T-helper 1 cell (primary cell): Measurements from ENCODE around the gene POTEG.
"Not testable (repeated sequence)": the region's sequence is repeated elsewhere in the genome, so short reads cannot be mapped to it uniquely, and the experiment has no call there.

Source experiments
- DNase-seq, 5 donors: peaks; one replicate each; pipeline ENCODE4 v3.0.0-alpha.2; 2012 to 2020
- total RNA-seq, 4 donors: gene quantifications; one replicate each; lab custom pipeline; 2026; lab: John Stamatoyannopoulos, UW

The POTEG gene
- 0 to 0.54 (median 0.14) reads per million in 4 donors for total RNA-seq

DNA sequence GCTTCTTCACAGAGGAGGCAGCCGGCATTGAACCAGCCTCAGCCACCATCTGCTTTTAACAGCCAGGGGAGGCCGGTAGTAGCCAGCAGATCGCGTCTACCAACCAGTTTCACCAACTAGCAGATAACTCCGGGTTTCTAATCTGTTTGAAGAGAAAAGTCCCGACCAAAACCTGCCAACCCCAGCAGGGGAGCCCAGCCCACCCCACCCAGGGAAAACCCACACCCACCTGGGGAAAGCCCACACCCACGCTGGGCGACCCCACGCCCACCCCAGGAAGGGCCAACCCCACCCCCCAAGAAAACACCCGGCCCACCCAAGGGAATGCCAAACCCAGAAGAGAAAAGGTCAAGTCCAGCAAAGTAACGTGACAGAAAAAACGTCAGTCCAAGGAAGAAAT lies at the start of gene POTEG:
Gene POTEG, minus strand, starts transcription at position 101 of the 400 bp plus-strand sequence. Its CDS starts 52 bp downstream, at position 49.
- not testable (repeated sequence) for DNase-seq

- DNase-seq: not testable (repeated sequence)
These were observed 48.0 kb upstream of the POTEG start for GRCh38 chr14:19482093-19482492.

DNA sequence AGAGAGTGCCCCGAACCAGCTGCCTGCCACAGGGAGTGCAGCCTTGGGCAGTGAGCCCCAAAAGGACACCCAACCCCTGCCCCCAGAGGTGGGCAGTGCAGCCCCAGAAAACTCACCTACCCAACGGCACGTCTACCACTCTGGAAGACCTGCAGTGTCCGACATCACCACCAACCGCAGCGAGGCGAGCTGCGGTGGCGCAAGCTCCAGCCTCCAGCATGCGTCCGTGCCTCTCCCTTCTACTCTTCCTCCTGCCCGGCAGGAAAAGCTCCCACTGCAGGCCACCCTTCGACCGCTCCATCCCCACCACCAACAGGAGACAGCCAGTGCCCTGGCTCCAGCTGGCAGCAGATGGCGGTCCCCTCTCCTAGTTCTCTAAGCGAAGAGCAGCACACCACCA lies 47.3 kb upstream of the POTEG start:
- DNase-seq: not testable (repeated sequence)

GRCh38 chr14:19480491-19480890 lies 46.4 kb upstream of the POTEG start:
- not testable (repeated sequence) for DNase-seq

DNA sequence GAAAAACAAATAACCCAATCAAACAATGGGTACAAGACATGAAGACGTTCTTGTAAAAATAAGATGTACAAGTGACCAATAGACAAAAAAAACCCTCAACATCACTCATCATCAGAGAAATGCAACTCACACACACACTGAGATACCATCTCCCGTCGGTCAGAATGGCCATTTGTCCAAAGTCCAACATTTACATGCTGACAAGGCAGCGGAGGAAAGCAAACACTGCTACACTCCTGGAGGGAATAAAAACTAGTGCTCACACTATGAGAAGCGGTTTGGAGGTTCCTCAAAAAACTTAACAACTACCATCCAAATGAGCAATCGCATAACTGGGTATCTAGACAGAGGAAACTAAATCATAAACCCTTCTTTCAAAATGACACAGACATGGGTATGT lies 11.6 kb upstream of the POTEG start:
- DNase-seq: not testable (repeated sequence)

GRCh38 chr14:19439826-19440225 lies 5.7 kb upstream of the POTEG start:
- not testable (repeated sequence) for DNase-seq

DNA sequence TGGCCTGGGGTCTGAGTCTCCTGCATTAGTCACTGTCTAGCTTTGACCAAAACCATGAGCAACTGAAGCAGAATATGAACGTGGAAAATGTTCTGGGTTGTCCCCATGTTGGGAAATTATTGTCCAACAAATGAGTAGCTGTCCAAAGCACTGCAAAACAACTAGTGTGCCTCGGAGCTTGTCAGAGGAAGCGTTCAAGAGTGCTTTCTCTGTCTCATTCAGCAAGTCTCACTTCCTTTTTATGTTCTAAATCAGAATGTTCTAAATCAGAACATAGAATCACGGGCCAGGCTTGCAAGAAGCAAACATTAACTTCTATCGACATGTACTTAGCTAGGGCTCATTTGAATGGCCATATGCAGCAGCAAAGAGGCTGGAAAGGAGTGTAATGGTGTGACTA lies 5.1 kb upstream of the POTEG start:
- DNase-seq: not testable (repeated sequence)

GRCh38 chr14:19437126-19437443 lies 2.9 kb upstream of the POTEG start:
- DNase-seq: not testable (repeated sequence)

- DNase-seq: not testable (repeated sequence)
These were observed 2.4 kb upstream of the POTEG start for GRCh38 chr14:19436311-19437125.

DNA sequence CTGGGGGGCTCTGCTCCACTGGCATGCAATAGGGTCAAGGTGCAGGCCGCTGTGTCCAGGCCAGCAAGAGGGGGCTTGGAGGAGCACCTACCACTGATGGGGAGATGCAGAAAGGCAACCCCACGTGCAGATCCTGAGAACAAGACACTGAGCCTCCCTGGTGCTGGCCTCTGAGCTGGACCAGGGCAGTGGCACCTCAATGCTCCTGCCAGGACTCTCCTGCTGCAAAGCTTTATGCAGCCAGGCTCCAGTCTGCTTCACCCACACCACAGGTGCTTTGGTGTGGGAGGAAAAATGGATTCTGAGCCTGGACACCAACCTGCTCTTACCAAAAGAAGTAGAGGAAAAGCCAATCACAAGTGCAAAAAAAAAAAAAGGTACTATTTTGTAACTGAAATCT lies 1.7 kb upstream of the POTEG start:
- not testable (repeated sequence) for DNase-seq

DNA sequence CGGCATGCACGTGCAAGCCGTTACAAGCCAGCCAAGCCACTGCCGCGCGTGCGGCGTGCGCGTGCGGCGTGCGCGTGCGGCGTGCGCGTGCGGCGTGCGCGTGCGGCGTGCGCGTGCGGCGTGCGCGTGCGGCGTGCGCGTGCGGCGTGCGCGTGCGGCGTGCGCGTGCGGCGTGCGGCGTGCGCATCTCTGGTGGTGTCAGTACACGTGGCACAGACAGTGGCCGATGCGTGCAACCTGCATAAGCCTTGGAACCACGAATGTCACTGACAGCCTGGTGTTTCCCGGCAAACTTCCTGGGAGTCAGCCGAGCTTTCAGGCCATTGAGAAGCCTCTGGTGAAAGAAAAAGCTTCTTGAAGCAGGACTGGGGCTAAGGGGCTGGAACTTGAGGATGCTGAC lies 750 bp upstream of the POTEG start:
- DNase-seq: not testable (repeated sequence)

- not testable (repeated sequence) for DNase-seq
These were observed 376 bp downstream of the POTEG start for GRCh38 chr14:19433765-19434164.

GRCh38 chr14:19408519-19408918 lies 25.6 kb downstream of the POTEG start:
- DNase-seq: not testable (repeated sequence)

GRCh38 chr14:19402097-19402496 lies 32.0 kb downstream of the POTEG start:
- not testable (repeated sequence) for DNase-seq

DNA sequence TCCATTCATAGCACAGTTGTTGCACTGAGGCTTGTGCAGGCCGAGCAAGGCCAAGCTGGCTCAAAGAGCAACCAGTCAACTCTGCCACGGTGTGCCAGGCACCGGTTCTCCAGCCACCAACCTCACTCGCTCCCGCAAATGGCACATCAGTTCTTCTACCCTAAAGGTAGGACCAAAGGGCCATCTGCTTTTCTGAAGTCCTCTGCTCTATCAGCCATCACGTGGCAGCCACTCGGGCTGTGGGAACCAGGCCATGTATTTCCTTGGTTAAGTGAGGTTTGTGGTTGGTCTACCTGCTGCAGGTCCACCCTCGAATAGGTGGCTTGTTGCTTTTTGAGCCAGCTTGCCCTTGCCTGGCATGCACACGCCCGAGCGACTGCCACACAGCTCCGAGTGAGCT lies 39.4 kb downstream of the POTEG start:
- DNase-seq: not testable (repeated sequence)

- not testable (repeated sequence) for DNase-seq
These were observed 43.9 kb downstream of the POTEG start for GRCh38 chr14:19390230-19390629.

DNA sequence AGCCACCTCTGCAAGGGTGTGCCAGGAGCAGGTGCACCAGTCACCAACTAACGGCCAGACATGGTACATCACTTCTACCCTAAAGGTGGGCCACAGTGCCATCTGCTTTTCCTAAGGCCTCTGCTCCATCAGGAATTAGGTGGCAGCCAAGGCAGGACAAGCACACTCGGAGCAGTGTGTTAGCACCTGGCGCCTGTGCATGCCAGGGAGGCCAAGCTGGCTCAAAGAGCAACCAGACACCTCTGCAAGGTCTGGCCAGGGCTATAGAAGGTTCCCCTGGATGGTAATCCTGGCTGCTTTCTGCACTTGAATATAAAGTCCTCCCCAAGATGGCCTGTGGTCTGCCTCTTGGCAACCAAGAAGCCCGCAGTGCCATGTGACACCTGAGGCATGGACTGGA lies 45.4 kb downstream of the POTEG start:
- DNase-seq: not testable (repeated sequence)

DNA sequence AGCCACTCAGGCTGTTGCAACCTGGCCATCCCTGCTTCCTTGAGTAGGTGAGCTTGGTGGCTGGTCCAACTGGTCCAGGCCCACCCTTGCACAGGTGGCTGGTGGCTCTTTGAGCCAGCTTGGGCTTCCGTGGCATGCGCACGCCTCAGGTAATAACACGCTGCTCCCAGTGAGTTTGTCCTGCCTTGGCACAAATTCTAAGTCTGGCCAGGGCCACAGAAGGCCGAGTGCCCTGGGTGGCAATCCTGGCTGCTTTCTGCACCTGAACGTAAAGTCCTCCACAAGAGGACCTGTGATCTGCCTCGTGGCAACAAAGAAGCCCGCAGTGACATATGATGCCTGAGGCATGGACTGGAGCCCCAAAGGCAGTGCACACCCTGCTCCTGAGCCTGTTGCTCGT lies 47.1 kb downstream of the POTEG start:
- not testable (repeated sequence) for DNase-seq

DNA sequence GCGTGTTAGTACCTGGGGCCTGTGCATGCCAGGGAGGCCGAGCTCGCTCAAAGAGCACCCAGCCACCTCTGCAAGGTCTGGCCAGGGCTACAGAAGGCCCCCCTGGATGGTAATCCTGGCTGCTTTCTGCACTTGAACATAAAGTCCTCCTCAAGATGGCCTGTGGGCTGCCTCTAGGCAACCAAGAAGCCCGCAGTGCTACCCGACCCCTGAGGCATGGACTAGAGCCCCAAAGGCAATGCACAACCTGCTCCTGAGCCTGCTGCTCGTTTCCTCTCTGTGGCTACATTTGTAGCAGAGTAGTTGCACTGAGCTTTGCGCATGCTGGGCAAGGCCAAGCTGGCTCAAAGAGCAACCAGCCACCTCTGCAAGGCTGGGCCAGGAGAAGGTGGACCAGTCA lies 47.8 kb downstream of the POTEG start:
- DNase-seq: not testable (repeated sequence)

DNA sequence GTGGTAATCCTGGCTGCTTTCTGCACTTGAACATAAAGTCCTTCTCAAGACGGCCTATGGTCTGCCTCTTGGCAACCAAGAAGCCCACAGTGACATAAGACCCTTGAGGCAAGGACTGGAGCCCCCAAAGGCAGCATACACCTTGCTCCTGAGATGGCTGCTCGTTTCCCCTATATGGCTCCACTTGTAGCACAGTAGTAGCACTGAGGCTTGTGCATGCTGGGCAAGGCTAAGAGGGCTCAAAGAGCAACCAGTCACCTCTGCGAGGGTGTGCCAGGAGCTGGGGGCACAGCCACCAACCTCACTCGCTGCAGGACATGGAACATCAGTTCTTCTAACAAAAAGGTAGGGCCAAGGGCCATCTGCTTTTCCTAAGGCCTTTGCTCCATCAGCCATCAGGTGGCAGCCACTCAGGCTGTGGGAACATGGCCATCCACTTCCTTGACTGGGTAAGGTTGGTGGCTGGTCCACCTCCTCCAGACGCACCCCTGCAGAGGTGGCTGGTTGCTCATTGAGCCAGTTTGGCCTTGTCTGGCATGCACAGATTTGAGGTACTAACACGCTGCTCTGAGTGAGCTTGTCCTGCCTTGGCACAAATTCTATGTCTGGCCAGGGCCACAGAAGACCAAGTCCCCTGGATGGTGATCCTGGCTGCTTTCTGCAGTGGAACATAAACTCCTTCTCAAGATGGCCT lies 49.9 kb downstream of the POTEG start:
- DNase-seq: not testable (repeated sequence)

GRCh38 chr14:19383008-19383584 lies 51.0 kb downstream of the POTEG start:
- DNase-seq: not testable (repeated sequence)

DNA sequence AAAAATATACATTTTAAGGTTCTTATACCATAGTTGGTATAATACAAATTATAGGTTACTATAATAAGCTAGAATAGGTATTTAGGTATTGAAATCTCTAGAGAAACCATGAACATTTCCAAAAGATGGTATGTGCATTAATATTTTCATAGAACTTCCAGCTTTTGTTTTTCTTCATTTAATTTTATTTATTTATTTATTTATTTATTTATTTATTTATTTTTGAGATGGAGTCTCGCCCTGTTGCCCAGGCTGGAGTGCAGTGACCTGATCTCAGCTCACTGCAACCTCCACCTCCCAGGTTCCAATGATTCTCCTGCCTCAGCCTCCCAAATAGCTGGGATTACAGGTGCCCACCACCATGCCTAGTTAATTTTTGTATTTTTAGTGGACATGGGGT lies 54.0 kb downstream of the POTEG start:
- DNase-seq: not testable (repeated sequence)

DNA sequence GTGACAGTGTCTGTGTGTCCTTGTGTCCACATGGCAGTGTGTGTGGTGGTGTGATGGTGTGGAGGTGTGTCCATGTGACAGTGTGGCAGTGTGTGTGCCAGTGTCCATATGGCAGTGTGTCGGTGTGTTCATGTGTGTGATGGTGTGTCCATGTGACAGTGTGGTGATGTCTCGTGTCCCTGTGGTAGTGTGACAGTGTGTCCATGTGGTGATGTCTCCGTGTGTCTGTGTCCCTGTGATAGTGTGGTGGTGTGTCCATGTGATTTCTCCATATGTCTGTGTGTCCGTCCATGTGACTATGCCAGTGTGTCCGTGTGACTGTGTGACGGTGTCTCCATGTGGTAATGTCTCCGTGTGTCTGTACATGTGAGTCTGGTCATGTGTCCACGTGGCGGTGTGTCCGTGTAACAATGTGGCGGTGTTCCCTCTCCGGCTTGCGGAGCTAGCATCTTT lies 59.7 kb downstream of the POTEG start:
- DNase-seq: peak in 1 of 5 donors; percentile 1
